Activated T-cell treated with anti-CD3 and anti-CD28 coated beads, Interleukin-2, amount 50 U/mL, for 72 hours (primary cell): ENCODE data around the gene ICAM4. TPM values are rescaled to one million over a fixed set of nuclear protein-coding genes. Genes with fewer than 3 reads are reported as not detected.

Experiments
- ATAC-seq, 2 donors: fragments of 150-1000 bp; cut with Tn5 transposase; replicated peaks in 1 of 2; 2 replicates each; pipeline ENCODE4 v1.10.0; 2021; ENCODE audit warnings: moderate library complexity in 2 of 2, mild to moderate bottlenecking in 1 of 2
- DNase-seq, 2 donors: peaks; one replicate each; pipeline ENCODE4 v3.0.0; 2021 to 2022; ENCODE audit warnings: mixed read lengths in 1 of 2
- H3K27ac Mint-ChIP-seq: one replicate; pipeline ENCODE4 v1.8.0; 2022; ENCODE audit warnings: mild to moderate bottlenecking, moderate library complexity, mixed read lengths
- H3K27me3 Mint-ChIP-seq: one replicate; pipeline ENCODE4 v1.8.0; 2022; ENCODE audit warnings: low read depth, mixed read lengths
- H3K36me3 Mint-ChIP-seq, 2 donors: one replicate each; pipeline ENCODE4 v1.8.0; 2022; ENCODE audit warnings: mixed read lengths in 2 of 2, mild to moderate bottlenecking in 1 of 2; ENCODE audit not compliant: insufficient read depth in 2 of 2
- H3K4me1 Mint-ChIP-seq: one replicate; pipeline ENCODE4 v1.8.0; 2022; ENCODE audit warnings: low read depth, mixed read lengths
- H3K4me3 Mint-ChIP-seq, 2 donors: one replicate each; pipeline ENCODE4 v1.8.0; 2022; ENCODE audit warnings: mild to moderate bottlenecking in 2 of 2, mixed read lengths in 2 of 2, moderate library complexity in 2 of 2
- H3K9me3 Mint-ChIP-seq, 2 donors: one replicate each; pipeline ENCODE4 v1.8.0; 2022; ENCODE audit warnings: mixed read lengths in 2 of 2
- total RNA-seq, 2 donors: library from RNA; stranded (reverse); gene quantifications; one replicate each; pipeline ENCODE4 v1.2.3, GENCODE V29; 2022

The ICAM4 gene
- total RNA-seq, 2 donors from 2014 or later: 1.5 to 1.9 TPM

- DNase-seq: no peak
- H3K36me3 Mint-ChIP-seq: peaks cover 0 to 2% of the 10 kb centered on the region in 2 donors
- peaks cover 25% of the 10 kb centered on the region for H3K4me1 Mint-ChIP-seq
- no peaks in the 10 kb centered on the region for H3K9me3 Mint-ChIP-seq
- no peak overlapping the region for H3K27ac Mint-ChIP-seq
- H3K27me3 Mint-ChIP-seq: peaks cover 29% of the 10 kb centered on the region
- H3K4me3 Mint-ChIP-seq: no peak overlapping the region
- ATAC-seq: no peak
Measured at GRCh38 chr19:10299545-10300458, 13.0 kb downstream of the ICAM4 start.

GRCh38 chr19:10305139-10305806 is 18.5 kb downstream of the ICAM4 start:
- H3K9me3 Mint-ChIP-seq: no peaks in the 10 kb centered on the region

GRCh38 chr19:10306327-10306726 is 19.6 kb downstream of the ICAM4 start:
- Mint-ChIP-seq H3K9me3 (no peaks in the 10 kb centered on the region), H3K36me3 (peaks cover 0 to 2% of the 10 kb centered on the region in 2 donors), H3K27me3 (peaks cover 8% of the 10 kb centered on the region), H3K27ac (no peak overlapping the region), H3K4me3 (no peak overlapping the region), H3K4me1 (peaks cover 14% of the 10 kb centered on the region)
- ATAC-seq: no peak
- no peak for DNase-seq

More at GRCh38 chr19:10305139-10305806, 18.5 kb downstream of the ICAM4 start:
- Mint-ChIP-seq H3K27me3 (peaks cover 9% of the 10 kb centered on the region), H3K4me3 (no peak overlapping the region), H3K4me1 (peaks cover 14% of the 10 kb centered on the region), H3K27ac (no peak overlapping the region), H3K36me3 (peaks cover 0 to 2% of the 10 kb centered on the region in 2 donors)
- ATAC-seq (no peak), DNase-seq (no peak)

GRCh38 chr19:10309423-10309822 is 22.7 kb downstream of the ICAM4 start, which contains the start of gene ZGLP1:
TSS of gene ZGLP1 (minus strand) at chr19:10309815.
- Mint-ChIP-seq H3K4me3 (no peak within 1 kb of the TSS), H3K9me3 (no peaks in the 10 kb centered on the region), H3K4me1 (peaks cover 7% of the 10 kb centered on the region), H3K27ac (no peak within 1 kb of the TSS), H3K36me3 (peaks cover 0 to 2% of the 10 kb centered on the region in 2 donors), H3K27me3 (no peaks in the 10 kb centered on the region)
- no peak for ATAC-seq
- DNase-seq: no peak

GRCh38 chr19:10315335-10316214 is 28.8 kb downstream of the ICAM4 start, which contains the start of gene FDX2:
TSS of gene FDX2 (minus strand) at chr19:10316015. CDS start at chr19:10315996, 19 bp downstream.
- ATAC-seq (peak; percentile 91), DNase-seq (peak; percentile 91 to 93)
- peaks cover 27% of the 10 kb centered on the region for H3K4me1 Mint-ChIP-seq
- peak within 1 kb of the TSS; percentile 47 for H3K27ac Mint-ChIP-seq
- peaks cover 5 to 7% of the 10 kb centered on the region in 2 donors for H3K36me3 Mint-ChIP-seq
- no peaks in the 10 kb centered on the region for H3K27me3 Mint-ChIP-seq
- H3K4me3 Mint-ChIP-seq: peak within 1 kb of the TSS; percentile 87 to 92
- H3K9me3 Mint-ChIP-seq: no peaks in the 10 kb centered on the region

GRCh38 chr19:10316229-10317044 is 29.7 kb downstream of the ICAM4 start:
- Mint-ChIP-seq H3K4me3 (peak overlapping the region; percentile 87 to 92), H3K36me3 (peaks cover 5 to 7% of the 10 kb centered on the region in 2 donors), H3K9me3 (no peaks in the 10 kb centered on the region), H3K27ac (peak overlapping the region; percentile 47), H3K27me3 (no peaks in the 10 kb centered on the region), H3K4me1 (peaks cover 27% of the 10 kb centered on the region)
- DNase-seq (no peak), ATAC-seq (no peak)

- DNase-seq: no peak
- H3K9me3 Mint-ChIP-seq: no peaks in the 10 kb centered on the region
- no peak overlapping the region for H3K4me3 Mint-ChIP-seq
- H3K36me3 Mint-ChIP-seq: peaks cover 8 to 10% of the 10 kb centered on the region in 2 donors
- H3K4me1 Mint-ChIP-seq: peaks cover 27% of the 10 kb centered on the region
- no peaks in the 10 kb centered on the region for H3K27me3 Mint-ChIP-seq
- no peak overlapping the region for H3K27ac Mint-ChIP-seq
- ATAC-seq: no peak
Measured at GRCh38 chr19:10317045-10317856, 30.5 kb downstream of the ICAM4 start.

- Mint-ChIP-seq H3K27ac (no peak overlapping the region), H3K4me3 (no peak overlapping the region), H3K4me1 (peaks cover 27% of the 10 kb centered on the region), H3K27me3 (no peaks in the 10 kb centered on the region), H3K9me3 (no peaks in the 10 kb centered on the region), H3K36me3 (peaks cover 8 to 10% of the 10 kb centered on the region in 2 donors)
- ATAC-seq (no peak), DNase-seq (no peak)
Measured at GRCh38 chr19:10317857-10318462, 31.2 kb downstream of the ICAM4 start.

GRCh38 chr19:10318807-10319682 is 32.3 kb downstream of the ICAM4 start:
- H3K4me3 Mint-ChIP-seq: no peak overlapping the region
- H3K36me3 Mint-ChIP-seq: peaks cover 8 to 10% of the 10 kb centered on the region in 2 donors
- ATAC-seq: no peak

GRCh38 chr19:10320602-10321416 is 34.1 kb downstream of the ICAM4 start:
- Mint-ChIP-seq H3K27ac (no peak overlapping the region), H3K36me3 (peaks cover 6 to 9% of the 10 kb centered on the region in 2 donors), H3K4me1 (peaks cover 13% of the 10 kb centered on the region), H3K9me3 (no peaks in the 10 kb centered on the region), H3K27me3 (no peaks in the 10 kb centered on the region), H3K4me3 (no peak overlapping the region)
- ATAC-seq: no peak
- DNase-seq: no peak

More at GRCh38 chr19:10318807-10319682, 32.3 kb downstream of the ICAM4 start:
- peaks cover 27% of the 10 kb centered on the region for H3K4me1 Mint-ChIP-seq
- H3K27ac Mint-ChIP-seq: no peak overlapping the region
- no peaks in the 10 kb centered on the region for H3K9me3 Mint-ChIP-seq
- H3K27me3 Mint-ChIP-seq: no peaks in the 10 kb centered on the region
- DNase-seq: no peak
